ENCODE data around the gene PCED1A.

PCED1A gene

GRCh38 chr20:2805689-2806350 lies 34.6 kb downstream of the PCED1A start:
- DNase-seq (ENCODE audit: low read depth in 1 of 2, low spot score in 1 of 2) = no peak

GRCh38 chr20:2804852-2805688 lies 35.4 kb downstream of the PCED1A start:
- DNase-seq (ENCODE audit: low read depth in 1 of 2, low spot score in 1 of 2) = no peak

- no peak for DNase-seq (ENCODE audit: low read depth in 1 of 2, low spot score in 1 of 2)
Observed at GRCh38 chr20:2804041-2804828, 36.2 kb downstream of the PCED1A start.

GRCh38 chr20:2801286-2801728 lies 39.1 kb downstream of the PCED1A start:
- no peak for DNase-seq (ENCODE audit: low read depth in 1 of 2, low spot score in 1 of 2)

GRCh38 chr20:2800521-2801285 lies 39.8 kb downstream of the PCED1A start, which contains the start of gene CPXM1:
CPXM1 (minus strand) TSS chr20:2800627; CDS start chr20:2800572, 55 bp downstream.
- DNase-seq (ENCODE audit: low read depth in 1 of 2, low spot score in 1 of 2) = no peak

GRCh38 chr20:2799688-2800520 lies 40.6 kb downstream of the PCED1A start:
- no peak for DNase-seq (ENCODE audit: low read depth in 1 of 2, low spot score in 1 of 2)

GRCh38 chr20:2799271-2799670 lies 41.2 kb downstream of the PCED1A start:
- DNase-seq (ENCODE audit: low read depth in 1 of 2, low spot score in 1 of 2) = no peak

GRCh38 chr20:2798814-2799213 lies 41.6 kb downstream of the PCED1A start:
- DNase-seq (ENCODE audit: low read depth in 1 of 2, low spot score in 1 of 2) = no peak

GRCh38 chr20:2798095-2798805 lies 42.2 kb downstream of the PCED1A start:
- no peak for DNase-seq (ENCODE audit: low read depth in 1 of 2, low spot score in 1 of 2)

GRCh38 chr20:2797136-2797983 lies 43.1 kb downstream of the PCED1A start:
- DNase-seq (ENCODE audit: low read depth in 1 of 2, low spot score in 1 of 2) = no peak

GRCh38 chr20:2796011-2796660 lies 44.3 kb downstream of the PCED1A start:
- DNase-seq (ENCODE audit: low read depth in 1 of 2, low spot score in 1 of 2) = no peak

- DNase-seq (ENCODE audit: low read depth in 1 of 2, low spot score in 1 of 2) = no peak
Observed at GRCh38 chr20:2795451-2795850, 45.0 kb downstream of the PCED1A start.

GRCh38 chr20:2794866-2795447 lies 45.5 kb downstream of the PCED1A start:
- no peak for DNase-seq (ENCODE audit: low read depth in 1 of 2, low spot score in 1 of 2)

- no peak for DNase-seq (ENCODE audit: low read depth in 1 of 2, low spot score in 1 of 2)
Observed at GRCh38 chr20:2794202-2794748, 46.2 kb downstream of the PCED1A start.

- no peak for DNase-seq (ENCODE audit: low read depth in 1 of 2, low spot score in 1 of 2)
Observed at GRCh38 chr20:2793471-2793870, 47.0 kb downstream of the PCED1A start.

Data from activated CD4-positive, alpha-beta T cell treated with anti-CD3 and anti-CD28 coated beads, Interleukin-2, amount 50 U/mL, for 24 hours (primary cell).